Activated T-cell treated with anti-CD3 and anti-CD28 coated beads for 1 hour (primary cell): ENCODE measurements around the gene MOB3C.

ENCODE experiments used
- DNase-seq: peaks from one replicate; pipeline ENCODE4 v3.0.0-alpha.2; 2020; ENCODE audit warnings: low read depth

MOB3C gene

DNA sequence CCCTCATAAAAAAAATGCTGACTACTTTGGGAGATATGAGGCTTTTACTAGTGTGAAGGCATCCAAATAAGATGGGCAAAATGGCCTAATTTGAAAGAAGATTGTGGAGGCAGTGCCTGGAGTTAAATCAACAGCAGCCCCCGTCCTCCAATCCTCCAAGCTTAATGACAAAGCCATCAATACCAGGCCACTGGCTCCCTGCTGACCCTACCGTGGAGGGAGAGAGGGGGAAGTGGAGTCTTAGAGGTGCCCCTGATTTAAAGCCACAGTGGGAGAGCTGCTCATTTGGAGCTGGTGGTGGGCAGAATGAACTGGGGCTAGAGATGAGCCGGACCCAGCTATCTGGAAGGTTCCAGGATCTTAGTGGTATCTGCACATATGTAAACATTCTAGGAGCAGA is 40.8 kb downstream of the MOB3C start:
- DNase-seq: no peak

DNA sequence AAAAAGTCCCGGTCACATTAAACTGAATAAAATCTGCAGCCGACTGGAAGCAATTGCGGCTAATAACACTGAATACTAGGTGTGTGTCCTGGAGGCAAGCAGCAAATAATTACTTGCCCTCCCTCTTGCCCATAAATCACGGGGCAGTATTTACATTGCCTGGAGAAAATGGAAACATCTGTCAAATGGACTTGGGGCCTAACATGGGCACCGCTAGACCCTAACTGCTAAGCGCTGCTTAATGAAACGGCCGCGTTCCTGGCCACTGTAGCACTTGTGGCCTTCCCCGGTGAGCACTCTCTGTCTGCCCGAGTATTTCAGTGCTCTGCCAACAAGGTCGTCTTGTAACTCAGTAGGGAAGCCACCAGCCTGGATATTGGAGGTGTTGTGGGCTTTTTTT is 41.3 kb downstream of the MOB3C start:
- no peak for DNase-seq

DNA sequence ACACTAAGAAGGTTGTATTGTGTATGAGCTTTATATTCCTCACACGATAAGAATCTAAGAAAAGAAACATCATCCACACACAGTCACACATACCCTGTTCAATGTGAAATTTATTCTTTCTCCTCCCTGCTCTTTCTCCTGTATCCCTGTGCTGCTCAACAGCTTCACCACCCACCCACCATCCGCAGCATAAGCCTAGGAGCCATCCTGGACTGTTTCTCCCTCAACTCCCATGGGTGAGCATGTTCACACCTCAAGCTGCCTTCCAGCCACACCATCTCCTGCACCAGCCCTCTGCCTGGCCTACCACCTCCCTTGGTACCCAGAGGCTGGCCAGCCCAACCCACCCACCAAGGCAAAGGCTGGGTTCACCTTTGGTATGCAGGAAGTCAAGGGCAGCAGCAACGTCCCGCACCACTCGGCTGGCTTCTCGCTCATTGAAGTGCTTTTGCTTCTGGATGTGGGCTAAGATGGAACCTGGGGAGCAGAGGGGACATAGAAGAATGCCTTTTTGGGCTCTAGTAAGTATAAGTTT is 44.9 kb downstream of the MOB3C start:
- DNase-seq: no peak

DNA sequence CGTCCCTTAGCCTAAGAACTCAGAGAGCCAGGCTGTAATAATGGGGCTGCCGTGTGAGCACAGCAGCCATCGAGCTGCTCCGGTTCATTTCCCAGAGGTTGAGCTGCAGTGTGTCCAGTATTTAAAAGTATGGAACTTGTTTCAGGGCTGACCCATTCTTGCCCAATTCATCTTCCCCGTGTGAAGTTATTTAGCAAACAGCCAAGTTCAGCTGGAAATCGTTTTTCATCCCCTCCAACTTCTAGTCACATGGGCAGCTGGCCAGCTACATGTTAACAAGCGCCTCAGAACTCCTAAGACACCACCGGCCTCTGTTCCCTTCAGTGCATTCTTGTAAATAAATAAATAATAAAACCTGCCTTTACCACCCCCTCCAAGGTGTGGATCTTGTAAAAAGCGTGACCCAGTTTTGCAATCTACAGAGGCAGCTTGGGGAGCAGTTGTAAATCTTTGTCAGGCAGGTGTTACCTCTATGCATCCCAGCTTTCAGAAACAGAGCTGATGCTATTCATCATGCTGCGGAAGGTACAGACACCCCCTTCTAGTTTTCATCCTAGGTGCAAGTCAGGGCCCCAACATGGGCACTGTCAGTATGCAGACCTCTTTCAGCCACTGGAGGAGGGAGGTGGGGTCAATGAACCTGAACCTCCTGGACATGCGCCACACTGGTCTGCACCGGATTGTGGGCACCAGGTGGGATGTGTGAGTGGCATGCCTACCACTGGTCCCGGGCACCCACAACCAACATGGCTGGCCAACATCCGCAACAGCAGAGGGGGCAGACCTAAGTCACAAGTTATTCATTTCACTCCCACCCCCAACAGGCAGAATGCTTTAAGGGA is 46.5 kb downstream of the MOB3C start:
- DNase-seq: no peak

GRCh38 chr1:46569116-46569515 is 47.5 kb downstream of the MOB3C start:
- DNase-seq: no peak

GRCh38 chr1:46568461-46568891 is 48.1 kb downstream of the MOB3C start:
- DNase-seq: no peak

- no peak for DNase-seq
Observed at GRCh38 chr1:46563341-46563740, 53.3 kb downstream of the MOB3C start.

DNA sequence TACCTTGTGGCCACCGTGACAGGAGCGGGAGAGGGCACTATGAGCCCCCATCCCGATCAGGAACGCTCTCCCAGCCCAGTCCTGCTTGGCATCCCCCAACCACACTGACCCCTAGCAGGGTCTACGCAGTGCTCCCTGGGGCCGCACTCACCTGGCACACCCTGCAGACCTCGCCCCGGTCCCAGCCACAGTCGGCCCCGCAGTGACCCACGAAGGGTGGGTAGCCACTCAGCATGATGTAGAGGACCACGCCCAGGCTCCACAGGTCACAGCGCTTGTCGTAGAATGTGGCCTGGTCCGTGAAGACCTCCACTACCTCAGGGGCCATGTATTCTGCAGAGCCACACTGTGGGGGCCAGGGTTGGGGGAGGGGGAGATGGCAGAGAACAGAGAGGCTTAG is 54.1 kb downstream of the MOB3C start:
- no peak for DNase-seq

DNA sequence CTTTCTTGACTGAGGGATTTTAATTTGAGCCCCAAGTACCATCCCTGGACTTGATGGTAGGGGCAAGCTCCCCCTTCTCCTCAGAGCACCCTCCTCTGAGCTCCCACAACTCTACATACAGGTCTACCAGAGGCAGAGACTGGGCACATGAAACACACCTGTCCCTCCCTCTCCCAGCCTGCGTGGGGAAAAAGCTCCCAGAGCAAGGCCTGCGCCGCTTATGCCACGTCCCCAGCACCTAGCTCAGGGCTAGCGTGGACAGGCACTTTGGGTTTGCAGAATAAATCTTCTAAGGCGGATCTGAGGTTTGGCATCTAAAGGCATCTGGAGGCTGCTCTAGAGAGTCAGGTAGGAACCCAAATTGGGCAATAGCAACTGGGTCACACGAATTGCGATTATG is 57.6 kb downstream of the MOB3C start:
- DNase-seq: no peak

DNA sequence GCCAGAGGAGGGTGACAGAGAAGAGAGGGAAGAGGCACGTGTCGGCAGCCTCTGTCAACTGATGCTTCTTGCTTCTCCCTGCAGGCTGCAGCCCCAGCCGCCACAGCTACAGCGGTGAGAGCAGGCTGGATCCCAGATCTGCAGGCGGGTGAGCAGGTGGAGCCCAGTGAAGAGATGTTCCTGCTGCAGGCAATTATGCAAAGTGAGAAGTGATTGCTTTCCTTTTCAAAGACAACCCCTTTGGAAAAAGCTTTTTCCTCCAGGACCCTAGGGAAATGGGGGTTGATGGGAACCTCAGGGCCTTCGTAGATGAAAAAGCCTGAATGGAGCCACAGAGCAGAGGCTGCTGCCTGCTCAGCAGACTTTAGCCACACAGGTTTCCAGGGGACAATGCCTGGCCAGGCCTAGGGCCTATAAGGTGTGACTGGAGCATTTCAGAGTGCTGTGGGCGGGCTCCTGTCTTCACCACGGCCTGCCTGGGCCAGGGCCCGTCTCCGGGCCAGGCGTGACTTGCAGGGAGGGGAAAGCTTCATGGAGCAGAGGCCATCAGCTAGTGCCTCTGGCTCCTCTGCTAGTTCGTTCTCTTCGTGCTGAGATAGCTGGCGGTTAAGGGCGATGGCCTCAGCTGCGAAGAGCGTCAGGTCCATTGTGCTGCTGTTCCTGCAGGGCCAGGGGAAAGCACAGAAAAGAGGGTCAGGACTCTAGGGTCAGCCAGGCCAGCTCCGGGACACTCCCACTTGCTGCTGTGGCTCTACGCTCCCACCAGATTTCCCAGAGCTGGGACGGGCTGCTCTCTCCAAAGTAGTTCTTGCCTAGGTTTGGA is 58.3 kb downstream of the MOB3C start:
- DNase-seq: no peak
